Measurements from ENCODE around the gene PCDHA8.
"Not testable (repeated sequence)": the region's sequence is repeated elsewhere in the genome, so short reads cannot be mapped to it uniquely, and the experiment has no call there.

Gene PCDHA8

GRCh38 chr5:140842798-140843733 is 2.1 kb downstream of the PCDHA8 start:
- H3F3A ChIP-seq (ENCODE audit: insufficient read depth, low read length): no peaks in the 10 kb centered on the region
- H3K27me3 ChIP-seq (ENCODE audit: insufficient read depth, low read length): no peaks in the 10 kb centered on the region
- no peak overlapping the region for H3K9ac ChIP-seq (ENCODE audit: low read length)
- H3K4me1 ChIP-seq (ENCODE audit: insufficient read depth, low read length, severe bottlenecking): no peaks in the 10 kb centered on the region
- H2AFZ ChIP-seq (ENCODE audit: low read length): no peak overlapping the region
- H4K20me1 ChIP-seq (ENCODE audit: insufficient read depth, low read length): no peaks in the 10 kb centered on the region
- no peaks in the 10 kb centered on the region for H3K9me3 ChIP-seq (ENCODE audit: low read length)
- H3K4me2 ChIP-seq (ENCODE audit: low read length): no peak overlapping the region
- no peaks in the 10 kb centered on the region for H3K36me3 ChIP-seq (ENCODE audit: insufficient read depth, low read length)
- H3K4me3 ChIP-seq (ENCODE audit: low read depth, low read length, poor library complexity, severe bottlenecking): no peak overlapping the region
- H3K9me2 ChIP-seq (ENCODE audit: low read depth, low read length): no peaks in the 10 kb centered on the region
- H3K27ac ChIP-seq (ENCODE audit: low read depth, low read length, poor library complexity, severe bottlenecking): no peak overlapping the region
- no peaks in the 10 kb centered on the region for H3K79me2 ChIP-seq (ENCODE audit: insufficient read depth, low read length)
- no peak for TF ChIP-seq EZH2 (IDR thresholded peaks at IDR 0.05; ENCODE audit: borderline replicate concordance, low read length)
- no peak for TF ChIP-seq CTCF (IDR thresholded peaks at IDR 0.05; ENCODE audit: low read length)

- not testable (repeated sequence) for H2AFZ ChIP-seq (ENCODE audit: low read length); H3K9ac ChIP-seq (ENCODE audit: low read length); H4K20me1 ChIP-seq (ENCODE audit: insufficient read depth, low read length); H3K36me3 ChIP-seq (ENCODE audit: insufficient read depth, low read length); H3K4me2 ChIP-seq (ENCODE audit: low read length); H3K4me1 ChIP-seq (ENCODE audit: insufficient read depth, low read length, severe bottlenecking); H3F3A ChIP-seq (ENCODE audit: insufficient read depth, low read length); H3K4me3 ChIP-seq (ENCODE audit: low read depth, low read length, poor library complexity, severe bottlenecking); H3K27ac ChIP-seq (ENCODE audit: low read depth, low read length, poor library complexity, severe bottlenecking); H3K9me3 ChIP-seq (ENCODE audit: low read length); H3K79me2 ChIP-seq (ENCODE audit: insufficient read depth, low read length); H3K27me3 ChIP-seq (ENCODE audit: insufficient read depth, low read length); H3K9me2 ChIP-seq (ENCODE audit: low read depth, low read length)
Measured at GRCh38 chr5:140848139-140849102, 7.4 kb downstream of the PCDHA8 start, which contains the start of gene PCDHA9. PCDHA9 (plus strand) TSS chr5:140848382; CDS start chr5:140848496, 114 bp downstream.

- not testable (repeated sequence) for H3K4me1 ChIP-seq (ENCODE audit: insufficient read depth, low read length, severe bottlenecking); H3K27me3 ChIP-seq (ENCODE audit: insufficient read depth, low read length); H2AFZ ChIP-seq (ENCODE audit: low read length); H3F3A ChIP-seq (ENCODE audit: insufficient read depth, low read length); H3K27ac ChIP-seq (ENCODE audit: low read depth, low read length, poor library complexity, severe bottlenecking); H3K36me3 ChIP-seq (ENCODE audit: insufficient read depth, low read length); H3K9me2 ChIP-seq (ENCODE audit: low read depth, low read length); H3K4me2 ChIP-seq (ENCODE audit: low read length); H3K9ac ChIP-seq (ENCODE audit: low read length); H4K20me1 ChIP-seq (ENCODE audit: insufficient read depth, low read length); H3K79me2 ChIP-seq (ENCODE audit: insufficient read depth, low read length); H3K9me3 ChIP-seq (ENCODE audit: low read length); H3K4me3 ChIP-seq (ENCODE audit: low read depth, low read length, poor library complexity, severe bottlenecking)
Measured at GRCh38 chr5:140849831-140850634, 9.0 kb downstream of the PCDHA8 start.
